Esophagus muscularis mucosa (tissue), 4 donors: Measurements from ENCODE around the gene POLR2J.

ENCODE experiments used
- CTCF ChIP-seq, 3 experiments: fragments of 200-600 bp in 2 of 3; fragments of 450-650 bp in 1 of 3; sonication (generic) in 2 of 3; IDR thresholded peaks; one replicate each; pipeline ENCODE4 v1.5.1; 2017 to 2019; ENCODE audit warnings: antibody characterized with exemption in 3 of 3, mild to moderate bottlenecking in 2 of 3, moderate library complexity in 1 of 3
- EP300 ChIP-seq: sonication (generic); formaldehyde crosslinking; IDR thresholded peaks from one replicate; pipeline ENCODE4 v1.6.1; 2017; ENCODE audit warnings: antibody characterized with exemption
- POLR2A ChIP-seq: fragments of 450-650 bp; IDR thresholded peaks from one replicate; pipeline ENCODE4 v1.6.1; 2017; ENCODE audit warnings: antibody characterized with exemption, moderate library complexity, mild to moderate bottlenecking, low read depth
- POLR2AphosphoS5 ChIP-seq, 2 donors: sonication (generic); formaldehyde crosslinking; IDR thresholded peaks; one replicate each; pipeline ENCODE4 v1.6.1; 2017; ENCODE audit warnings: antibody characterized with exemption in 2 of 2

DNA sequence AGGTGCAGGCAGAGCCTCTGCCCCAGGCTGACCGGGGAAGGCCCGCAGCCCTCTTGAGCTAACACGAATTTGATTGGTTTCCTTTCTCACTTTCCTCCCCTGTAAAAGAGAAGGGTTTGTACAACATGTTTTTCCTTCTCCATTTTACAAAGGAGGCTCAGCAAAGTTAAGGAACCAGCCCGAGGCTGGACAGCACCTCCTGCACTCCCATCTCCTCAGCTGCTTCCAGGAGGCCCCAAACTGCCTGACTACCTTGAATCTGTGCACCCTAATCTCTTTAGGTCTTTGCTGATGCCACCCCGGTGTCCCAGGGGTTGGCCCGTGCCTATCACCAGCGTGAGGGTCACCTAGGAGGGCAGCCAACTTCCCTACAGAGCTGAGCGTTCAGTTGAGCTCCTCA lies 18.3 kb downstream of the POLR2J start:
- TF ChIP-seq CTCF (IDR thresholded peaks at IDR 0.05) (no peak), EP300 (no peak), POLR2A (no peak), POLR2AphosphoS5 (IDR thresholded peaks at IDR 0.05) (no peak)
